ENCODE data around the gene PLXND1. TPM values are rescaled to one million over a fixed set of nuclear protein-coding genes. Genes with fewer than 3 reads are reported as not detected.

PLXND1 gene
- total RNA-seq, 1 donor = 38.7 TPM

- Histone ChIP-seq H3K27me3 (ENCODE audit: insufficient read depth, low read length) (no peaks in the 10 kb centered on the region), H3K9me3 (ENCODE audit: low read depth, low read length) (no peaks in the 10 kb centered on the region), H3K4me1 (ENCODE audit: insufficient read depth, low read length) (peaks cover 70% of the 10 kb centered on the region), H3K4me3 (ENCODE audit: low read length) (no peak overlapping the region)
Measured at GRCh38 chr3:129622226-129622874, 15.9 kb upstream of the PLXND1 start.

DNA sequence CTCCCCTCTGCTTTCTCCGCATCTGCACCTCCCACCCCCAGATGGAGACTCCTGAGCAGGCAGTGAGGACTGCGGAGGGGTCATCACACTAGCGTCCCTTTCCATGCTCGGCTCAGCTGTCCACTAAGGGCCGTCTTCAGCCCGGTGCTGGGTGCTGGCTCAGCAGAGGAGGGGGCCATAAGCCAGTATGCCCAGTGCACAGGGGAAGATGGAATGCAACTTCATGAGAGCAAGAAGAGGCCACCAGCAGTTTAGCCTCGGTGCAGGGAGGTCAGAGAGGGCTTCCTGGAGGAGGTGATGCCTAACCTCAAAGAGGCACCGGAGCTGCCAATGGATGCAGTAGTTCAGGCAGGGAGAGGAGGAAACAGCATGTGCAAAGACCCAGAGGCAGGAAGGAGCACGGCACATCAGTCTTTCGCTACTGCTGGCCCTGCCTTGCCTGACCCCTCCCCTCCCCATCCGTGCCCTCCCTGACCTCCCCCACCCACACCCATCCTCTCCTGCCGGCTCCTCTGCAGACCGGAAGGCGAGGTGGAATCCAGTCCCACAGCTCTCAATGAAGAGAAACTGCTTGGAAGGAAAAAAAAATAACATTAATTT lies 15.2 kb upstream of the PLXND1 start:
- Histone ChIP-seq H3K27me3 (ENCODE audit: insufficient read depth, low read length) (no peaks in the 10 kb centered on the region), H3K4me3 (ENCODE audit: low read length) (no peak overlapping the region), H3K9me3 (ENCODE audit: low read depth, low read length) (no peaks in the 10 kb centered on the region), H3K4me1 (ENCODE audit: insufficient read depth, low read length) (peaks cover 70% of the 10 kb centered on the region)

GRCh38 chr3:129620828-129621559 lies 14.5 kb upstream of the PLXND1 start:
- Histone ChIP-seq H3K4me1 (ENCODE audit: insufficient read depth, low read length) (peaks cover 72% of the 10 kb centered on the region), H3K27me3 (ENCODE audit: insufficient read depth, low read length) (no peaks in the 10 kb centered on the region), H3K4me3 (ENCODE audit: low read length) (no peak overlapping the region)

GRCh38 chr3:129619726-129620162 lies 13.3 kb upstream of the PLXND1 start:
- H3K4me3 ChIP-seq (ENCODE audit: low read length) = no peak overlapping the region
- H3K4me1 ChIP-seq (ENCODE audit: insufficient read depth, low read length) = peaks cover 72% of the 10 kb centered on the region
- no peaks in the 10 kb centered on the region for H3K9me3 ChIP-seq (ENCODE audit: low read depth, low read length)
- H3K27me3 ChIP-seq (ENCODE audit: insufficient read depth, low read length) = no peaks in the 10 kb centered on the region

More at GRCh38 chr3:129620828-129621559, 14.5 kb upstream of the PLXND1 start:
- no peaks in the 10 kb centered on the region for H3K9me3 ChIP-seq (ENCODE audit: low read depth, low read length)

GRCh38 chr3:129618901-129619671 lies 12.6 kb upstream of the PLXND1 start:
- no peaks in the 10 kb centered on the region for H3K9me3 ChIP-seq (ENCODE audit: low read depth, low read length)
- no peak overlapping the region for H3K4me3 ChIP-seq (ENCODE audit: low read length)
- peaks cover 72% of the 10 kb centered on the region for H3K4me1 ChIP-seq (ENCODE audit: insufficient read depth, low read length)
- H3K27me3 ChIP-seq (ENCODE audit: insufficient read depth, low read length) = no peaks in the 10 kb centered on the region

- Histone ChIP-seq H3K4me1 (ENCODE audit: insufficient read depth, low read length) (peaks cover 68% of the 10 kb centered on the region), H3K27me3 (ENCODE audit: insufficient read depth, low read length) (no peaks in the 10 kb centered on the region), H3K4me3 (ENCODE audit: low read length) (no peak overlapping the region), H3K9me3 (ENCODE audit: low read depth, low read length) (no peaks in the 10 kb centered on the region)
Measured at GRCh38 chr3:129618186-129618820, 11.8 kb upstream of the PLXND1 start.

DNA sequence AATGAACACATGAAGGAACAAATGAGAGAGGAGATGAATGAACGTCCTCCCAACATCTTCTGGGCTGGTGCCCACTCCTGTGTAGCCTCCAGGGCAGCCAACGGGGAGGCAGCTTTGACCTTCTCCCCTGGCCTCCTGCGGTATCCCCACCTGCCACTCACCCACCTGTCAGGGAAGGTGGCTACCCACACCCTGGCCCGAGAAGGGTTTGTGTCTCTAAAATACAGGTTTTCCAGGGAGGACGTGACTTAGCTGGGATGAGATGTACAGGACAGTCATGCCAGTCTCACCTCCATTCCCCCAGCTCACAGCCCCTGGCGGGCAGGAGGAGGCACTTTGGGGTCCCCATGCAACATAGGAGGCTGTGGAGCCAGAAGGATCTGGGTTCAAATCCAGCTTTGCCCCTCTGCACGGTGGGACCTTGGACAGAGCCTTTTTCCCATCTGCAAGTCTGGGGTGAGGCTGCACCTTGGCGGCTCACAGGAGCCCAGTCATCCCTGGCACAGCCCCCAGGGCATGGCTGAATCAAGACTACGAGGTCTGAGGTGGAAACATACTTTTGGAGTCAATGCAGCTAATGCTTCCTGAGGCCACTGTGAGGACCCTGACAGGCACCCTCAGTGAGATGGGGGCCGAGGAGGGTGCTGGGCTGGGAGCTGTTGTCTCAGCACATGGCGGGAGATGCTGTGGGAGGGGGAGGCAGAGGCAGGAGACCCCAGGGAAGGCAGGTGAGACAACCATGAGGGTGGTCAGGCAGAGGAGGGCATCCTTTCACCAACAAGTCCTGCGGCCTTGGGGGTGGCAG lies 11.1 kb upstream of the PLXND1 start:
- Histone ChIP-seq H3K4me1 (ENCODE audit: insufficient read depth, low read length) (peaks cover 68% of the 10 kb centered on the region), H3K9me3 (ENCODE audit: low read depth, low read length) (no peaks in the 10 kb centered on the region), H3K4me3 (ENCODE audit: low read length) (no peak overlapping the region), H3K27me3 (ENCODE audit: insufficient read depth, low read length) (no peaks in the 10 kb centered on the region)

DNA sequence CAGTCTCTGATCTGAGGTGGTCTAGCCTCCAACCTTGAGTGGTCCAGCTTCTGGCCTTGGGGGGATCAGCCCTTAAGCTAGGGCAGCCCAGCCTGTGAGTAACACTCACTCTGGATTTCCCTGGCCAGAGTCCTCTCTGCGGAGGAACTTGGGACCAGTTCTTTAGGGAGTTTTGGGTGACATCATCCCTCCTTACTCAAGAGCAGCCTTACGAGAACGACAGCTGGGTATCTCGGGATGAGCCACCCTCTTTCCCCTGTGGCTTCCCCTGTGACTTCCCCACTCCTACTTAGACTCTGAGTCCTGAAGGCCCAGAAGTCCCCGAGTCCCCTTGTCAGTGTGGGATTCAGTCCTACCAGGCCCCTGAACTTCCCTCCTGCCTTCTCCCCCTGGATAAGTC lies 10.2 kb upstream of the PLXND1 start:
- Histone ChIP-seq H3K4me1 (ENCODE audit: insufficient read depth, low read length) (peaks cover 68% of the 10 kb centered on the region), H3K9me3 (ENCODE audit: low read depth, low read length) (no peaks in the 10 kb centered on the region), H3K27me3 (ENCODE audit: insufficient read depth, low read length) (no peaks in the 10 kb centered on the region), H3K4me3 (ENCODE audit: low read length) (no peak overlapping the region)

GRCh38 chr3:129616291-129616690 lies 9.8 kb upstream of the PLXND1 start:
- no peaks in the 10 kb centered on the region for H3K9me3 ChIP-seq (ENCODE audit: low read depth, low read length)
- peaks cover 70% of the 10 kb centered on the region for H3K4me1 ChIP-seq (ENCODE audit: insufficient read depth, low read length)
- no peak overlapping the region for H3K4me3 ChIP-seq (ENCODE audit: low read length)
- no peaks in the 10 kb centered on the region for H3K27me3 ChIP-seq (ENCODE audit: insufficient read depth, low read length)

DNA sequence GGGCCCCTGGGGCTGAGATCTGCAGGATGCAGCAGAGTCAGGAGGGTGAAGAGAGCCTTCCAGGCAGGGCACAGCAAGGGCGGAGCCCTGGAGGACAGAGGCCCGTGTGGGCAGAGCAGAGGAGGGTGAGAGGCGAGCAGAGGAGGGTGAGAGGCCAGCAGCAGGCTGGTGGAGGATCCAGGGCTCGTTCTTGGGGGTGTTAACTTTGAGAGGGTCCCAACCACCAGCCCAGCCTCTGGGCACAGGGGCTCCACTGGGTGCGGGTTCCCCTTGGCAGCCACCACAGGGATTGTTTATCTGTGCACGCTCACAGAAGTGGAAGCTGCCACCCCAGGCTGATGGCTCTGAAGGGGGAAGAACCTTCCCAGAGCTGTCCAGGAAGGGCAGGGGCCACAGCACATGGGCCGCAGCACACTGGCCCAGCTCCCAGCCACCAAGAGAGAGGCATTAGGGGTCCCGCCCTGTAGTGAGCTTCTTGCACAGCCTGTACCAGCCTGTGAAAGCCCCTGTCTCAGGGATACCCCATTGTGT lies 9.3 kb upstream of the PLXND1 start:
- H3K4me3 ChIP-seq (ENCODE audit: low read length) = no peak overlapping the region

DNA sequence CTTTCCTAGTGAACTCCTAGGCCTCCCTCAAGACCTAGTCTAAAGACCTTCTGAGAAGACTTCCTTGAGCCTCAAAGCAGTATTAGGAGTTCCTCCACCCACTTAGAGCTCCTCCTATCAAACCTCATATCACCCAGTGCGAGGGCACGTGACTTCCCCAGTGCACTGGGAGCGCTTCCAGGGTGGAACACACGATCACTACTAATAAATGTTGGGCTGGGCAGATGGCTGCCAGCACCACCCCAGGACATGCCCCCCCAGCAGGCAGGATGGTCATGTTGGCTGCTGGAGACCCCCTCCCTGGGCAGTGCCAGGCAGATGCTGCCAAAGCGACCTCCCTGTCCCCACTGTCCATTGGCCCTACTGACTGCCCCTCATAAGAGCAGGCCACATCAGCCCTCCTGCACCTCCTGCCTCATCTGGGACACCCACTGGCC lies 8.5 kb upstream of the PLXND1 start:
- H3K27me3 ChIP-seq (ENCODE audit: insufficient read depth, low read length) = no peaks in the 10 kb centered on the region
- H3K4me1 ChIP-seq (ENCODE audit: insufficient read depth, low read length) = peaks cover 65% of the 10 kb centered on the region
- no peak overlapping the region for H3K4me3 ChIP-seq (ENCODE audit: low read length)
- H3K9me3 ChIP-seq (ENCODE audit: low read depth, low read length) = no peaks in the 10 kb centered on the region

More for the DNA sequence above, 9.3 kb upstream of the PLXND1 start:
- Histone ChIP-seq H3K9me3 (ENCODE audit: low read depth, low read length) (no peaks in the 10 kb centered on the region), H3K27me3 (ENCODE audit: insufficient read depth, low read length) (no peaks in the 10 kb centered on the region), H3K4me1 (ENCODE audit: insufficient read depth, low read length) (peaks cover 70% of the 10 kb centered on the region)

DNA sequence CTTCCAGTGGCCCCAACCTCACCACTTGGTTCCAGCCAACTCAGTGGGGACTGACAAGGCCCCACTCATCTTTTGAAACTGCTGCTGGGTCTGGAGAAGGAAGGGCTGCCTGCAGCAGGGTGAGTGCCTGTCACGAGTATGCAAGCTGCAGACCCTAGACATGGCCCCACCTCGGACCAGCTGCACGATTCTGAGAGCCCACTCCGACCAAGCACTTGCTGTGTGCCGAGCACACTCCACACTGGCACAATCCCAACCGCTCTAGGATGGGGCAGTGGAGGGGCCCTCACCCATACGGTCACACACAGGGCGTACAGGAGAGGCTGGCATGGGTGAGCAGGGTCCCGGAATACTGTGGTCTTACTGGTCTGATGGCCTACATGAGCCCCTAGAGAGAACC lies 8.0 kb upstream of the PLXND1 start:
- H3K9me3 ChIP-seq (ENCODE audit: low read depth, low read length) = no peaks in the 10 kb centered on the region
- no peak overlapping the region for H3K4me3 ChIP-seq (ENCODE audit: low read length)
- H3K27me3 ChIP-seq (ENCODE audit: insufficient read depth, low read length) = no peaks in the 10 kb centered on the region
- peaks cover 59% of the 10 kb centered on the region for H3K4me1 ChIP-seq (ENCODE audit: insufficient read depth, low read length)

DNA sequence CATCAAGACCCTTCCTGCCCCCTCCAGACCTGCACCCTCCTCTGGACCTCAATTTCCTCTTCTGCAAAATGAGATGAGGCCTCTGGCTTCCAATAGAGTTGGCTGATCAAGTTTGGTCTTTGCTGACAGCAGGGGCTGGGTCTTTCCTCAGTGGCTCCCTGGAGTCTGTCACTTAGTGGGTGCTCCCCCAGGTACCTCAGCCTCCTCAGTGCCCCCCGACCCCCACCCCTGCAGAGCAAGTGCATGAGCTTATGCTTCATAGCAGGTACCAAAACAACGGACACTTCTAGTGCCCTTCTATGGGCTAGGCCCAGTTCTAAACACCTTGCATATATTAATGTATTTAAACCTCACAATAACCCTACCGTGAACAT lies 6.9 kb upstream of the PLXND1 start:
- Histone ChIP-seq H3K4me1 (ENCODE audit: insufficient read depth, low read length) (peaks cover 53% of the 10 kb centered on the region), H3K27me3 (ENCODE audit: insufficient read depth, low read length) (peaks cover 3% of the 10 kb centered on the region), H3K9me3 (ENCODE audit: low read depth, low read length) (no peaks in the 10 kb centered on the region), H3K4me3 (ENCODE audit: low read length) (no peak overlapping the region)

Data from mononuclear cell (primary cell).